Activated naive CD4-positive, alpha-beta T cell treated with Interleukin-2 at 50 U/mL for 16 hours (primary cell): ENCODE data around the gene POM121C.
"Not testable (repeated sequence)": the region's sequence is repeated elsewhere in the genome, so short reads cannot be mapped to it uniquely, and the experiment has no call there.

Experiments
- DNase-seq: peaks from one replicate; pipeline ENCODE4 v3.0.0-alpha.2; 2020

The POM121C gene

GRCh38 chr7:75485979-75486643, at the start of gene POM121C:
POM121C (minus strand) TSS chr7:75486299; CDS start chr7:75441496, 44,803 bp downstream.
- peak; percentile 90 for DNase-seq

DNA sequence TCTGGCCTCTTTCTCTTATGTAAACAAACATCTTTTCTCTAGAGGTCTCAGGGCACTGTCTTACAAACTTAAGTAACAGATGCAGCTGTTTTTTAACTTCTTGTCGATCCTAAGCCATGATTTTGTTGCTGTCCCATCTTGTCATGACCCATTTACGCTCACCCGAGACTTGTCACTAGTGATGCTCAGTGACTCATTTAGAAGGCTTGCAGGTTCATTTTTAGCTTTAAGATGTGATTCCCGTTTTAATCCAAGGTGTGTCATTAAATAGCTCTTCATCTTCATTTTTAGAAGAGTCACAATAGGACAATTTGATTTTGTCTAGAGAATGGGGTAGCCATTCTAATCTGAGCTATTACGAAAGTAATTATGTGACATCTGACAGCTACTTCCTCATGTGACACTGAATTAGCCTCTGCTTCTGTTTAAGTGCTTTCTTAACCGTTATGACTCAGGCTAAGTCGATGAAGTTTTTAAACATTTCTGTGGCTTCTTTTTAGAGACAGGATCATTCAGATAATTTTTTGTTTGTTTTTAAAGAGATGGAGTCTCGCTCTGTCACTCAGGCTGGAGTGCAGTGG, 48.7 kb upstream of the POM121C start:
- no peak for DNase-seq

- DNase-seq, result no peak
Measured at GRCh38 chr7:75533926-75534325, 47.8 kb upstream of the POM121C start.

GRCh38 chr7:75532639-75533038, 46.5 kb upstream of the POM121C start:
- DNase-seq, result no peak

- no peak for DNase-seq
Measured at GRCh38 chr7:75531359-75531821, 45.3 kb upstream of the POM121C start.

- DNase-seq, result peak; percentile 10
Measured at GRCh38 chr7:75527224-75527722, 41.2 kb upstream of the POM121C start.

GRCh38 chr7:75521727-75522126, 35.6 kb upstream of the POM121C start:
- DNase-seq, result not testable (repeated sequence)

- not testable (repeated sequence) for DNase-seq
Measured at GRCh38 chr7:75518842-75519241, 32.7 kb upstream of the POM121C start.

DNA sequence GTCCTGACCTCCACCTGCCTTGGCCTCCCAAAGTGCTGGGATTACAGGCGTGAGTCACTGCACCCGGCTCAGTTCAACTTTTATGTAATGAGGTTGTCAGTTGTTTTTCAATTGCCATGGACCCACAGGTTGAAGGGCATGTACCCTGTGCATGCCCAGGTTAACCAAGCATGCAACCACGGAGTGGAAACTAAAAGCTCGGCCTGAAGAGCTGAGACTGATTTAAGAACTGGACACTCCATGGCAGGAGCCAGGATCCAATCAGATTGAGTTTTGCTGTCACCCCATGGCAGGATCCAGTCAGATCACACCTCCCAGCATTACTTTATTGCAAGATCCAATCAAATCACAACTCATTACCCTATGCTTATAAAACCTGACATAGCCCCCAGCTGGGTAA, 22.9 kb upstream of the POM121C start:
- not testable (repeated sequence) for DNase-seq

DNA sequence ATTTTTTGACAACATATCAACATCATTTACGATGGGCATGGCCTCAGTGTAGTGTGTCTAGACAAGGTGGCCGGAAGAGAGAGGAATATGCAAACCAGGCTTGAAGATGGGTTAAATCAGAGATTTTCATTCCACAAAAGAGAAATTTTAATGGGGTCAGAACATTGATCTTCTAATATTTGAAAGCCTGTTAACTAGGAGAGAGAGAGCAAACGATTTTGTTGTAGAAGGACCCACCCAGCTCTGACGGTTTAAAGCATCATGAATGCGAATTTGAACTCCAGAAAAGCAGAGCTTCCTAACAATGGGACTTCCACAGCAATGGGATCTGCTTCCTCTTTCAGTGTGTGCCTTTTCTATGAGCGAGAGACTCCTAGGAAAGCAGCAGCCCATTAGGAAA, 5.9 kb upstream of the POM121C start, which contains the start of gene SPDYE5:
TSS of gene SPDYE5 (plus strand) at position 301 of the 400 bp plus-strand sequence. CDS start 1,728 bp downstream, outside the sequence.
- DNase-seq, result not testable (repeated sequence)

DNA sequence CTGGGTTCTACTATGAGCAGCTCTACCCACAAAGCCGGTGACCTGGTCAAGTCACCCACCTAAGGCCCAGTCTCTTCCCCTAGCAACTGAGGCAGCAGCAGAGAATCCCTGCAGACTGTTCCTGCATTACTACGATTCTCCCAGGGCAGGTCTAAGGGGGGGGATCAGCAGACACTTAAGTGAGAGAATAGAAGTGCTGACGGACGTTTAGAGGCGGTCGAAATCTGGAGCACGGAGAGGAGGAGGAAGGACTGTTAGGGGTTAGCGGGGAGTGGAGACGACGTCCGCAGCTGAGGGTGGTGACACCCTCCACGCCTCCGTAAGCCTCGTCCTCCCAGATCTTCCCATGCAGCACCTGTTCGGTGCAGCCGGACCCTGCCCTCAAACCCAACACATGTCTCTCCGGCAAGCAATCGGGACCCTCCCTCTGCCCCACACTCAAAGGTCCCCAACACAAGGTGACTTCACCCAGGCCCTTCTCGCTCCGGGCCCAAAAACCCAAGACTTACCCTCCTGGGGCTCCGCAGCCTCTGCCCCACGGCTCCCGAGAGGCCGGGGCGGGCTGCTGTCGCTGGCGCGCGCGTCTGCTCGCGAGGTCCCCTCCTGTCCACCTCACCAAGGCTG, 632 bp downstream of the POM121C start:
- peak; percentile 8 for DNase-seq

GRCh38 chr7:75480313-75480712, 5.8 kb downstream of the POM121C start:
- DNase-seq, result not testable (repeated sequence)

- DNase-seq, result not testable (repeated sequence)
Measured at GRCh38 chr7:75477457-75477856, 8.6 kb downstream of the POM121C start.

GRCh38 chr7:75470166-75470565, 15.9 kb downstream of the POM121C start:
- DNase-seq, result not testable (repeated sequence)

GRCh38 chr7:75460541-75460940, 25.6 kb downstream of the POM121C start:
- not testable (repeated sequence) for DNase-seq

GRCh38 chr7:75458034-75458433, 28.1 kb downstream of the POM121C start:
- not testable (repeated sequence) for DNase-seq

- not testable (repeated sequence) for DNase-seq
Measured at GRCh38 chr7:75456403-75456802, 29.7 kb downstream of the POM121C start.

GRCh38 chr7:75452494-75452955, 33.6 kb downstream of the POM121C start:
- not testable (repeated sequence) for DNase-seq

GRCh38 chr7:75449946-75450345, 36.2 kb downstream of the POM121C start:
- not testable (repeated sequence) for DNase-seq

DNA sequence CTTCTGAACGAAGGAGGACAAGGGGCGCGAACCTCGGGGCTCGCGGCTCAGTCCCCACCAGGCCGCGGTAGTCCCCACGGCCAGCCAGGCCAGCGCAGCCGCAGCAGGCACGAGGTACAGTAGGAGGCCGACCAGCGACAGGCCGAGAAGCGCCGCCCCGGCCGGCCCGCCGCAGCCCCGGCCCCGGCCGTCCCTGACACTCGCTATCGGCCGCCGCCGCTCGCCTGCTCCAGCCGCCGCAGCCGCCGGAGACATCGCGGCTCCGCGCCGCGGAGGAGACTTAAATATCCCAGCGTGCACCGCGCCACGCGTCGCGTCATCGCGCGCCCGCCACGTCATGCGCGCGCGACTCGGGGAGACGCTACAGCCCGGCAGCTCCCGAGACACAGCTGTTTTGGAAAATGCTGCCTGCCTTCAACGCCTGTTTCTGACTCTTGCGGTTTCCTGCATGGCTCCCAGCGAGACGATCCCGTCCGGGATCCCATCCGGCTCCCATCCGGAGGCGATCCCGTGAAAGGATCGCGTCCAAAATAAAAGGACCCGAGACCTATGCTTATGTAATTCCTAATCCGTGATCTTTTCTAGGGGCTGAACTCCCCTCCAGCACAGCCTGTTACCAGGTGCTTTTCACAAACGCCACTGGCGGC, 43.5 kb downstream of the POM121C start:
- peak; percentile 30 for DNase-seq

DNA sequence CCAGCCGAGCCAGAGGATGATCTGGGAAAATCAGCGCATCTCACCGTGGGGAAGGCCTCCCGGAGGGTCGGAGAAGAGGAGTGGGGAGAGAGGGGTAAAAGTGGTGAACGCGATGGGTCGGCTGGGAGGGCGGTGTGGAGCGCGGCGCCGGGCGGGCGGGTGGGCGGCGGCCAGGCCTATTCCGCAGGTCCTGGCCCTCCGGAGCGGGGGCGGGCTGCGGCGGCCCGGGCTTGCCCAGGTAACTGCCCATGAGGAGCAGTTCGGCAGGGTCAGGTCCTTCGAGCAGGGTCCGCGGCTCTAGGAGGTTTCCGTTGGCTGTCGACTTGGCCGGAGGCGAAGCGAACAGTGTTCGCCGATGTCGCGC, 44.0 kb downstream of the POM121C start:
- not testable (repeated sequence) for DNase-seq

- not testable (repeated sequence) for DNase-seq
Measured at GRCh38 chr7:75439000-75439399, 47.1 kb downstream of the POM121C start.

- DNase-seq, result not testable (repeated sequence)
Measured at GRCh38 chr7:75423481-75423880, 62.6 kb downstream of the POM121C start.
